ENCODE data around the gene TMEM37. TPM values are rescaled to one million over a fixed set of nuclear protein-coding genes. Genes with fewer than 3 reads are reported as not detected.

The TMEM37 gene
- total and polyA plus RNA-seq, 2 of the 13 experiments (the other 11 are each of a cell fraction or from before 2014, with no cell fraction given), result 37.7 to 115 TPM

GRCh38 chr2:119407430-119408220 is 24.0 kb upstream of the TMEM37 start (continued):
- TF ChIP-seq, protein P1, sequence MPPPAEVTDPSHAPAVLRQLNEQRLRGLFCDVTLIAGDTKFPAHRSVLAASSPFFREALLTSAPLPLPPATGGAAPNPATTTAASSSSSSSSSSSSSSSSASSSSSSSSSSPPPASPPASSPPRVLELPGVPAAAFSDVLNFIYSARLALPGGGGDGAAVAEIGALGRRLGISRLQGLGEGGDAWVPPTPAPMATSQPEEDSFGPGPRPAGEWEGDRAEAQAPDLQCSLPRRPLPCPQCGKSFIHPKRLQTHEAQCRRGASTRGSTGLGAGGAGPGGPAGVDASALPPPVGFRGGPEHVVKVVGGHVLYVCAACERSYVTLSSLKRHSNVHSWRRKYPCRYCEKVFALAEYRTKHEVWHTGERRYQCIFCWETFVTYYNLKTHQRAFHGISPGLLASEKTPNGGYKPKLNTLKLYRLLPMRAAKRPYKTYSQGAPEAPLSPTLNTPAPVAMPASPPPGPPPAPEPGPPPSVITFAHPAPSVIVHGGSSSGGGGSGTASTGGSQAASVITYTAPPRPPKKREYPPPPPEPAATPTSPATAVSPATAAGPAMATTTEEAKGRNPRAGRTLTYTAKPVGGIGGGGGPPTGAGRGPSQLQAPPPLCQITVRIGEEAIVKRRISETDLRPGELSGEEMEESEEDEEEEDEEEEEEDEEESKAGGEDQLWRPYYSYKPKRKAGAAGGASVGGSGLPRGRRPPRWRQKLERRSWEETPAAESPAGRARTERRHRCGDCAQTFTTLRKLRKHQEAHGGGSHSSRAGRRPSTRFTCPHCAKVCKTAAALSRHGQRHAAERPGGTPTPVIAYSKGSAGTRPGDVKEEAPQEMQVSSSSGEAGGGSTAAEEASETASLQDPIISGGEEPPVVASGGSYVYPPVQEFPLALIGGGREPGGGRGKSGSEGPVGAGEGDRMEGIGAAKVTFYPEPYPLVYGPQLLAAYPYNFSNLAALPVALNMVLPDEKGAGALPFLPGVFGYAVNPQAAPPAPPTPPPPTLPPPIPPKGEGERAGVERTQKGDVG (CRISPR knock-in tag; IDR thresholded peaks at IDR 0.05; ENCODE audit: borderline replicate concordance), result no peak
- TF ChIP-seq ZNF567 (CRISPR knock-in tag; IDR thresholded peaks at IDR 0.05; ENCODE audit: borderline replicate concordance), result no peak
- peak; percentile 7 for TF ChIP-seq TEAD3 (CRISPR knock-in tag; optimal IDR thresholded peaks at IDR 0.05; ENCODE audit: borderline replicate concordance)
- TF ChIP-seq HMGXB3 (CRISPR knock-in tag; IDR thresholded peaks at IDR 0.05; ENCODE audit: borderline replicate concordance), result 0 out of 2 replicates have a peak, but pooled peaks have one; percentile 43
- no peak for TF ChIP-seq ZNF230 (CRISPR knock-in tag; IDR thresholded peaks at IDR 0.05)
- no peak for TF ChIP-seq ZNF652 (CRISPR knock-in tag; IDR thresholded peaks at IDR 0.05; ENCODE audit: borderline replicate concordance, low read depth)
- no peak for TF ChIP-seq KMT2A (CRISPR knock-in tag; IDR thresholded peaks at IDR 0.05)
- no peak for TF ChIP-seq SSRP1 (CRISPR knock-in tag; IDR thresholded peaks at IDR 0.05)
- TF ChIP-seq ZNF264 (CRISPR knock-in tag; IDR thresholded peaks at IDR 0.05), result 0 out of 2 replicates have a peak, but pooled peaks have one; percentile 6
- peak; percentile 55; the same call in 1 of the 2 replicates for TF ChIP-seq ZNF747 (CRISPR knock-in tag; IDR thresholded peaks at IDR 0.05; ENCODE audit: borderline replicate concordance)
- TF ChIP-seq DNMT3B (CRISPR knock-in tag; conservative IDR thresholded peaks at IDR 0.05), result peak; percentile 71; the same call in 1 of the 2 replicates
- peak; percentile 4 for TF ChIP-seq ASH2L (IDR thresholded peaks at IDR 0.05; ENCODE audit: insufficient read length, low read depth, low read length)
- no peak; the same call in 1 of the 2 replicates for TF ChIP-seq EED (CRISPR knock-in tag; IDR thresholded peaks at IDR 0.05)
- TF ChIP-seq RORA (CRISPR knock-in tag; IDR thresholded peaks at IDR 0.05), result no peak
- no peak for TF ChIP-seq ZNF468 (CRISPR knock-in tag; IDR thresholded peaks at IDR 0.05)
- TF ChIP-seq ZMYM4 (CRISPR knock-in tag; IDR thresholded peaks at IDR 0.05), result no peak; the same call in 1 of the 2 replicates
- TF ChIP-seq ZNF160 (CRISPR knock-in tag; IDR thresholded peaks at IDR 0.05), result no peak
- 0 out of 2 replicates have a peak, but pooled peaks have one; percentile 7 for TF ChIP-seq SAP130 (CRISPR knock-in tag; IDR thresholded peaks at IDR 0.05; ENCODE audit: low read depth)
- TF ChIP-seq RELA (CRISPR knock-in tag; IDR thresholded peaks at IDR 0.05), result no peak
- TF ChIP-seq BRD4 (CRISPR knock-in tag; IDR thresholded peaks at IDR 0.05), result no peak
- TF ChIP-seq HNF1B (CRISPR knock-in tag; IDR thresholded peaks at IDR 0.05), result 0 out of 2 replicates have a peak, but pooled peaks have one; percentile 61
- peak; percentile 18; the same call in 1 of the 2 replicates for TF ChIP-seq ELF3 (CRISPR knock-in tag; IDR thresholded peaks at IDR 0.05)

Data from HepG2 (cell line).